ENCODE data around the gene MSL3B.

DNA sequence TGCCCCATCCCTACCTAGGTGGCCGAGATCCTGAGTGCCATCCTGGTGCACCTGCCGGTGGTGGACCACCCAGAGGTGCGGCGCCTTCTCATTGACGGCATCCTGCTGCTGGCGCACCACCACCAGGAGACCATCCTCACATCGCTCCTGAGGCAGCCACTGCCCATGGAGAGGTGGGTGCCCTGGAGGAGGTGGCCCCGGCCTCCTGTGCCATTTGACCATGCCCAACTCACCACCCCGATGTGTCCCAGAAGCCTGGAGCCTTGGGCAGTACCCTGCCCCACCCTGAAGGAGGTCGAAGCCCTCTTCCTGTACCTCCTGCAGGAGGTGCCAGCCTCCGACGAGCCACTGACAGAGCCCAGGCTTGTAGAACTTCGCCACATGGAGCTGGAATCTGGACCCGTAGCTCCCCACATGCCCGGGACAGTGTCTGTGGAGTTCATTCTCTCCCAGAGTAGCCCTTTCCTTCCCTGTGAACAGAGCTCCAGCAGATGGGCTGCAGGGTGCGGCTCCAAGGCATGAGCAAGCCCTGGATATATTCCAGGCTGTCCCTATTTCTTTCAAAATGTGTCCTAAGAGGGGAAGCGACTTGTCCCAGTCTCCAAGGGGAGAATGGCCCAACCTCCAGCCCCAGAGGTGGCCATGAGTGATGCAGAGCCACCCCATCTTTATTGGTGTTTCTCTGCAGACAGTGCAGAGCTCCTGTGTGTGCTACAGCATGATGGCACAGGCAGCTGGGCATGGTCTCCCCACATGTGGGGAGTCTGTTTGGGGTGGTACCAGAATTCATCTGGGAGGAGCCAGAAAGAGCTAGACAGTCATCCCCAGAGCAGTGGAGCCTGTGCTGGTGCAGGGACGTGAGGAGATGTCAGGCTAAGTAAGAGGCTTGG is 48.1 kb downstream of the MSL3B start:
- TF ChIP-seq POLR2A (IDR thresholded peaks at IDR 0.05) (no peak), CTCF (IDR thresholded peaks at IDR 0.05) (no peak)

Data from adrenal gland (tissue), 5 donors.